Pancreas (tissue), 10 donors: ENCODE data around the gene FGFR3. TPM values are rescaled to one million over a fixed set of nuclear protein-coding genes. Genes with fewer than 3 reads are reported as not detected.
"Not testable (repeated sequence)": the region's sequence is repeated elsewhere in the genome, so short reads cannot be mapped to it uniquely, and the experiment has no call there.

Source experiments
- ATAC-seq, 4 donors: fragments of 200-7000 bp; cut with Tn5 transposase; one replicate each; pipeline versions ENCODE4 v1.8.0 to v1.9.1; 2020; ENCODE audit warnings: mild to moderate bottlenecking in 4 of 4, moderate library complexity in 4 of 4
- DNase-seq, 6 donors: peaks; one replicate each; pipeline ENCODE4 v3.0.0-alpha.2; 2020
- FAIRE-seq: peaks from 2 replicates; lab custom pipeline; 2012; peaks lifted over from hg19 to GRCh38; lab: Jason Lieb, UNC
- H3K27ac ChIP-seq, 4 donors: fragments of 200-600 bp; sonication (generic); 1 replicate in 3 of 4; 2 replicates in 1 of 4; pipeline versions ENCODE4 v1.5.0 to v1.8.0; 2020
- H3K27me3 ChIP-seq, 4 donors: fragments of 200-600 bp; one replicate each; pipeline ENCODE4 v1.8.0; 2021
- H3K36me3 ChIP-seq, 3 donors: fragments of 200-600 bp; sonication (generic) in 1 of 3; one replicate each; pipeline versions ENCODE4 v1.5.0 to v1.8.0; 2020 to 2021
- H3K4me1 ChIP-seq, 3 donors: fragments of 200-600 bp; one replicate each; pipeline ENCODE4 v1.8.0; 2021
- H3K4me3 ChIP-seq, 4 donors: fragments of 200-600 bp; sonication (generic) in 2 of 4; one replicate each; pipeline versions ENCODE4 v1.5.0 to v1.8.0; 2020 to 2021
- H3K9me3 ChIP-seq, 4 donors: fragments of 200-600 bp; one replicate each; pipeline ENCODE4 v1.8.0; 2021
- WGBS, 2 donors: extraction: QIAGEN DNeasy Blood & Tissue Kit; methylation state at CpG; one replicate each; pipeline ENCODE4 v1.1.7; 2013; 5-methylcytosine and 5-hydroxymethylcytosine counted together
- intact Hi-C, 3 donors: fragments of 100-400 bp; cut with DNase I; formaldehyde crosslinking; loops; one replicate each; pipeline versions ENCODE4 v1.11.1 to v1.14.2; 2022
- polyA plus RNA-seq, 2 donors: library from polyadenylated mRNA; stranded (reverse); fragments of 200-250 nt; gene quantifications; one replicate each; pipeline ENCODE4 v1.2.3, GENCODE V29; 2013
- total RNA-seq, 6 donors: library from RNA; stranded (reverse); fragmentation: NEBNext Ultra II Directional in 4 of 6; extraction: Animal tissue kit (Norgen Biotek cat#: 25700) in 4 of 6; gene quantifications; one replicate each; pipeline versions ENCODE4 v1.2.1 to v1.2.4, GENCODE V29; 2021 to 2023
- TF ChIP-seq, protein P1 (sequence below), 4 donors: fragments of 200-600 bp; sonication (generic) in 3 of 4; IDR thresholded peaks; one replicate each; pipeline versions ENCODE4 v1.5.0 to v1.8.0; 2021; ENCODE audit warnings: antibody characterized with exemption in 4 of 4
- donor health status: healthy with polysubstance abuse.
- donor health status: DM: no; HTN: no; CAD: no; lungs with moderate emphysema.
- donor health status: DM: no; HTN: no; CAD: no.
- donor health status: control.
- donor health status: control.
- donor health status: Bipolar disorder and iron deficiency.
- donor health status: DM: yes; HTN: yes; CAD: no.
- donor health status: DM: no; HTN: no; CAD: no.
- donor health status: DM: no; HTN: no; CAD: no.
- donor health status: DM: yes; HTN: yes; CAD: no.

FGFR3 gene
- total and polyA plus RNA-seq, 8 donors: 40.4 to 300 (median 64.8) TPM

DNA sequence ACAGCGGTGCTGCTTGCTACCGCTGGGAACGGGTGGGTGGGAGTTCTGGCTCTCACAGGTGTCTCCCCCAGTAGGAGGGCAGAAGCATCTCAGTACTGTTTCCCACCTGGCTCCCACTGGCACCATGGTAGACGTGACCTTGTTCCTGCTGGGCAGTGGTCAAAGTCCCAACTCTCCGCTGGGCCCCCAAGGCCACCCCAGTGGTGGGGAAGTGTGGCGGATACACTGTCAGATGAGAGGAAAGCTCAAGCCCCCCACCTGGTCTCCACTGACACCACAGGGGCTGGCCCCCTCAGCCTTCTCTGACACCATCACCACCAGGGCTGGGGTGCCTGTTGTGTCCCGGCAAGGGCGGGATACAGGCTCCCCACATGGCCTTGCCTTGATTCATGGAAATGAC, 38.2 kb downstream of the FGFR3 start:
- ATAC-seq (no peak), DNase-seq (no peak), FAIRE-seq (no peak)
- intact Hi-C loops: no loop called here
- Histone ChIP-seq H3K4me1 (no peaks in the 10 kb centered on the region), H3K27ac (no peak overlapping the region), H3K9me3 (no peaks in the 10 kb centered on the region), H3K36me3 (peaks cover 3 to 36% (median 11%) of the 10 kb centered on the region in 3 donors), H3K27me3 (no peaks in the 10 kb centered on the region), H3K4me3 (no peak overlapping the region)
- TF ChIP-seq, protein P1, sequence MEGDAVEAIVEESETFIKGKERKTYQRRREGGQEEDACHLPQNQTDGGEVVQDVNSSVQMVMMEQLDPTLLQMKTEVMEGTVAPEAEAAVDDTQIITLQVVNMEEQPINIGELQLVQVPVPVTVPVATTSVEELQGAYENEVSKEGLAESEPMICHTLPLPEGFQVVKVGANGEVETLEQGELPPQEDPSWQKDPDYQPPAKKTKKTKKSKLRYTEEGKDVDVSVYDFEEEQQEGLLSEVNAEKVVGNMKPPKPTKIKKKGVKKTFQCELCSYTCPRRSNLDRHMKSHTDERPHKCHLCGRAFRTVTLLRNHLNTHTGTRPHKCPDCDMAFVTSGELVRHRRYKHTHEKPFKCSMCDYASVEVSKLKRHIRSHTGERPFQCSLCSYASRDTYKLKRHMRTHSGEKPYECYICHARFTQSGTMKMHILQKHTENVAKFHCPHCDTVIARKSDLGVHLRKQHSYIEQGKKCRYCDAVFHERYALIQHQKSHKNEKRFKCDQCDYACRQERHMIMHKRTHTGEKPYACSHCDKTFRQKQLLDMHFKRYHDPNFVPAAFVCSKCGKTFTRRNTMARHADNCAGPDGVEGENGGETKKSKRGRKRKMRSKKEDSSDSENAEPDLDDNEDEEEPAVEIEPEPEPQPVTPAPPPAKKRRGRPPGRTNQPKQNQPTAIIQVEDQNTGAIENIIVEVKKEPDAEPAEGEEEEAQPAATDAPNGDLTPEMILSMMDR (IDR thresholded peaks at IDR 0.05): no peak
- 92 to 94% methylated on average over 8 of the region's 8 CpGs for WGBS, 2 donors

DNA sequence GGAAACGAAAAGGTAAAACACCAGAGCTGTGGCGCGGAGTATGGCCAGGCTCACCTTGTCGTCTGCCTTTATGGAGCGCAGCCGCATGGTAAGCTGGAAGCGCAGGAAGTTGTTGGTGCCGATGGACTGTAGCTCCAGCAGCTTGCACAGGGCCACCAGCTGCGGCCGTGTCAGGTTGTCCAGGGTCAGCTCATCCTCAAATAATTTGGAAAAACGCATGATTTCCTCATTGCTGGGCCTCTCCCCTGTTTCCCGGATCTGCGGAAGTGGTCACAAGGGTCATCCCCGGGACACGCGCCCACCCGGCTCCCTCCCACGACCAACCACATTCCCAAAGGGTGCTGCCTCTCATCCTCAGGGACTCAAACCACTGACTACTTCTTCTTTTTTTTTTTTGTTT, 39.6 kb downstream of the FGFR3 start:
- 92 to 93% methylated on average over 18 of the region's 18 CpGs for WGBS, 2 donors
- peaks cover 3 to 36% (median 11%) of the 10 kb centered on the region in 3 donors for H3K36me3 ChIP-seq
- no peaks in the 10 kb centered on the region for H3K9me3 ChIP-seq
- ATAC-seq (no peak), DNase-seq (no peak), FAIRE-seq (no peak)
- TF ChIP-seq, protein P1 (IDR thresholded peaks at IDR 0.05): no peak
- H3K4me3 ChIP-seq: no peak overlapping the region
- H3K4me1 ChIP-seq: no peaks in the 10 kb centered on the region
- H3K27me3 ChIP-seq: no peaks in the 10 kb centered on the region
- no peak overlapping the region for H3K27ac ChIP-seq
- intact Hi-C loops: no loop called here

DNA sequence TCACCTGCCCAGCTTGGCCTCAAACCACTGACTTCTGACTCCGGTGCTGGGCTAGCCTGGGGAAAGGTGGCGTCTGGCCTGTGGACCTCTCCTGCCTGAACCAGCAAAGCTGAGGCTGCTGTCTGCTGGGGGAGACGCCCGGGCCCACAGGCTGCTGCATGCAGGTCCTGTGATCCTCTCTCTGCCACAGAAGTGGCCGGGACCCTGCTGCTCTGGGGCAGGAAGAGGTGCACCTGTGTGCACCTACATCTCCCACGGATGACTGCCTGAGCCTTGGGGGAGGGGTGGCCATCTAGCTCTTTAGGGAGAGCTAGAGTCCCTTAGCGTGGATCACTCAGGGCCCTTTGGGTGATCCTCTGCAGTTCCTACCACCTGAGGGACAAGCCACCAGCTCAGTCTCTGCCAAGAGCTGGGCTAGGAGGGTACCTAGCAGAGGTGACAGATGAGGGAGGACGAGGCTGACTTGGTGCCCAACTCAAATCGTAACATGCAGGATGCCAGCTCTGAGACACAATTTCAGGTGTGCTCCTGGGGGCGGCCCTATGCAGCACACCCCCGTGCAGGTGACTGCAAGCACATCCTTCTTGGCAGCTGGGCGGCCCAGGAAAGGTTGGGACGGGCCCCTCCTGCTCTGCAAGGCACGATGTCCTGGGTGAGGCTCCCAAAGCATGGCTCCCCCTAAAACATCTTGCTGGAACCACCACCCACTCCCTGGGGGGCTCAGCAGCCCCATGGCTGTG, 40.4 kb downstream of the FGFR3 start:
- TF ChIP-seq, protein P1 (IDR thresholded peaks at IDR 0.05): no peak
- no peaks in the 10 kb centered on the region for H3K9me3 ChIP-seq
- FAIRE-seq (no peak), ATAC-seq (no peak), DNase-seq (no peak)
- H3K4me1 ChIP-seq: no peaks in the 10 kb centered on the region
- no peaks in the 10 kb centered on the region for H3K27me3 ChIP-seq
- no peak overlapping the region for H3K27ac ChIP-seq
- no peak overlapping the region for H3K4me3 ChIP-seq
- peaks cover 3 to 36% (median 11%) of the 10 kb centered on the region in 3 donors for H3K36me3 ChIP-seq
- WGBS, 2 donors: 93 to 95% methylated on average over 14 of the region's 14 CpGs
- intact Hi-C loops: no loop called here

DNA sequence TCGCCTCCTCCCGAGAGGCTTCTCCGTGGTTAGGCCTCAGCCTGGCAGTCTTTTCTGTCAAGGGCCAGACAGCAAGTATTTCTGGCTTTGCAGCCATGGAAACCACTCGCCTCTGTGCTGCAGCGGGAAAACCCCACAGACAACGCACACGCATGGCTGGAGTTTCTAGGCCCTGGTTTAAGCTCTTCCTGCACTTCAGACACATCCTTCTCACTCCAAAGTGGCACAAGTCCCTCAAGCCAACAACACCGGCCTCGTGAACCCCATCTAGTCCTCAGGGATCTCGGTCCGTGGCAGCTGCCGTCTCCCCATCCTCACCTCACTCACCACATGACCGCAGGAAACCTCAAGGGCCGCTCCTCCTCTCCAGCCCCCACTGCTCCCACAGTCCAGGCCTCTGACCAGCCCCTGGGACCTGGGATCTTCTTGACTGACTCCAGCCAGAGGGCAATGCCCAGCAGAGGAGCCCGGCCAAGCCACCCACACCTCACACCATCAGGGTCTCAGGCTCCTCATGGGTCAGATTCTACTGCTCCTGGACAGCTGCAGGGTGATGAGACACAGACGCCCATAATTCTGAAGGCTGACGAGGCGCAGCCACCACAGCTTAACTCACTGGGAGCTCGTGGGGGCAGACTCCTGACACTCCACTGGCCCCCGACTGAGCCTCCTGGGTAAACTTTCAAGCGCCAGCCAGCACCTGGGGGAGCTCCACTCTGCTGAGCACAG, 41.1 kb downstream of the FGFR3 start:
- Histone ChIP-seq H3K27me3 (no peaks in the 10 kb centered on the region), H3K4me1 (no peaks in the 10 kb centered on the region), H3K4me3 (no peak overlapping the region), H3K27ac (no peak overlapping the region), H3K36me3 (peaks cover 3 to 41% (median 13%) of the 10 kb centered on the region in 3 donors), H3K9me3 (no peaks in the 10 kb centered on the region)
- FAIRE-seq (no peak), DNase-seq (no peak), ATAC-seq (peak in 1 of 4 donors; percentile 14)
- intact Hi-C loops: no loop called here
- TF ChIP-seq, protein P1 (IDR thresholded peaks at IDR 0.05): no peak
- WGBS, 2 donors: 91 to 92% methylated on average over 21 of the region's 21 CpGs

DNA sequence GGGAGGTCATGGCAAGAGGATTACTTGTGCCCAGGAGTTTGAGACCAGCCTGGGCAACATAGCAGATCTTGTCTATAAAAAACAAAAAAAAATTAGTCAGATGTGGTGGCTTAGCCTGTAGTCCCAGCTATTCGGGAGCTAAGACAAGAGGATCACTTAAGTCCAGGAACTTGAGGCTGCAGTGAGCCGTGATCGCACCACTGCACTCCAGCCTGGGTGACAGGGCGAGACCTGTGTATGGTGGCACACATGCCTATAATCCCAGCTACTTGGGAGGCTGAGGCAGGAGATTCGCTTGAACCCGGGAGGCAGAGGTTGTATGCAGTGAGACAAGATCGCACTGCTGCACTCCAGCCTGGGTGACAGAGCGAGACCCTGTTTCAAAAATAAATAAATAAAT, 42.7 kb downstream of the FGFR3 start:
- peaks cover 3 to 50% (median 17%) of the 10 kb centered on the region in 3 donors for H3K36me3 ChIP-seq
- H3K27me3 ChIP-seq, ATAC-seq, H3K9me3 ChIP-seq, H3K27ac ChIP-seq, H3K4me1 ChIP-seq, intact Hi-C loops, FAIRE-seq, DNase-seq, H3K4me3 ChIP-seq: not testable (repeated sequence)
- WGBS, 2 donors: 97% methylated on average over 8 of the region's 8 CpGs
